SIG-M5 (cell line): ENCODE results near the gene ASAP2.
"Not testable (repeated sequence)": the region's sequence is repeated elsewhere in the genome, so short reads cannot be mapped to it uniquely, and the experiment has no call there.

Experiments
- DNase-seq: peaks from one replicate; lab custom pipeline; 2025; lab: John Stamatoyannopoulos, UW

ASAP2 gene

DNA sequence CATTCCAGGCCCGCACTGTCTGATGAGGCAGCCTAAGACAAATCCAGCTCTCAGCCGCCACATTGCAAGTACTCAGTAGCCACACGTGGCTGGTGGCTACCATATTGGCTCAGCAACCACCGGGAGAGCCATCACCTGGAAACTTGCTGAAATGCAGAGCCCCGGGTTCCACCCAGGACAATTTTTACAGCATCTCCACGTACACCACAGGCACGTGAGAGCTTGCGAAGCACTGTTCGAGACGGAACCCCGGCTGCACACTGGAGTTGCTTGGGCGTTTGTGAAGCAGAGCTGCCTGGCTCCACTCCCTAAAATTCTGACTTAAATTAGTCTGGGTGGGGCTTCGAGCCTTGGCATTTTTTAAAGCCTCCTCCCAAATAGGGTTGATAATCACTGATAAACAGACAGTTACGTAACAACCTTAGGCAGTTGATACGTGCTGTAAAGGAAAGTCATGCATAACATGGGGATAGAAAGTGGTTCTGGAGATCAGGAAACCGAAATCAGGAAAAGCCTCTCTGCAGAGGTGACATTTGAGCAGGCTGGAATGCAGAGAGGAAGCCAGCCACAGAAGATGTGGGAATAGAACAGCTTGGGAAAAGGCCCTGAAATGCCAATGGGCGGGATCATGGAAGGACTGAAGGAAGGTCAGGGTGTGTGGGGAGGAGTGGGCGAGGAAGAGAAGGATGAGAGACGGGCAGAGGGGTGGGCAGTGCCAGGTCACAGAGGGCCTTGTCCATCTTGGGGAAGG lies 6.2 kb downstream of the ASAP2 start:
- DNase-seq = no peak

DNA sequence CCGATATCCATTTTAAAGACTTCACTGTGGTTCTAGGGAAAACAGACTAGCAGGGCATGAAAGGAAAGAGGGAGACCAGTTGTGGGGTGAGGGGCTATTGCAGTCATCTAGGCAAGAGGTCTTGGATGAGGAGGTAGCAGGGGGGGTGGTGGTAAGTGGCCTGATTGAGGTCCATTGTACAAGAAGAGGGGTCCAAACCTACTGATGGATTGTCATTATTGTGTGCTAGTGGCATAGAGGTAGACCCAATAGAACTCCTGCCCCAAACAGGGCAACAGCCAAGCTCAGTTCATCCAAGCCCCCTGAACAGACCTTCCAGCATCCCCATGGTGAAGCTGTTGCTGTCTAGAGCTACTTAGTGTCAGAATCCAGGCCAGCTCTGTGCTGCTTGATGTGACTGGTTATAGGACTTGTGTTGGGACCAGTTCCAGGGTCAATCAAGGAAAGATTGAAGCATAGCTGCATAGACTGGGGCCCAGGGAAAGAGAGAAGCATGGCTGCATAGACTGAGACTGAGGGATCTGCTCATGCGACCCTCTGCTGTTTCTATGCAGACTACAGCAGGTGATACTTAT lies 7.0 kb downstream of the ASAP2 start:
- no peak for DNase-seq

DNA sequence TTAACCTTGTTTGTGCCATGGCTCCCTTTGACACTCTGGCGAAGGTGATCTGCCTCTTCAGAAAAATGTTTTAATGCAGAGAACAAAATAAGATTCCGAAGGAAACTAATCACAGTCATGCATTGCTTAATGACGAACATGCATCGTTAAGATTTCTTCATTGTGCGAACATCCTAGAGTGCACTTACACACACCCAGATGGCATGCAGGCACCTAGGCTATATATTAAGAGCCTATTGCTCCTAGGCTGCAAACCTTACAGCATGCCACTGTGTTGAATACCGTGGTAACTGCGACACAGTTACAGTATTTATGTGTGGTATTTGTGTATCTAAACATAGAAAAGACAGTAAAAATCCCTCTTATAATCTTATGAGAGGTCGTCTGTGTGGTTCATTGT lies 8.3 kb downstream of the ASAP2 start:
- no peak for DNase-seq

DNA sequence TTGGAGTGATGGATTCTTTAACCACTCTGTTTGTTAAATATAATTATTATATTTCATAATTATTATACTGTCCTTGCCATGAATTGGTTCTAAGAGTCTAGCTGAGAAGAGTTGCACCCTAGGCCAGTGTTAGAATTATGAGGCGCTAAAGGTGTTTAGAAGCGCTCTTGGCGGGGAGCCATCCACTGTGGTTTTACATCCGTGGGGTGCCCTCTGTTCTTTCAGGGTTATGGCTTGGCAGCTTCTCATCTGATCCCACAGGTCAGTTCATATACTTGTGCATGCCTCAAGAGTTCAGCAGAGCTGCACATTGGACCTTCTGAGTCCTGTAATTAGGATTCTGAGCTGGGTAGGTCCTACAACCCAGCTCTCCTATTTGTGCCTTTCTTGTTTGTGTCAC lies 9.1 kb downstream of the ASAP2 start:
- no peak for DNase-seq

DNA sequence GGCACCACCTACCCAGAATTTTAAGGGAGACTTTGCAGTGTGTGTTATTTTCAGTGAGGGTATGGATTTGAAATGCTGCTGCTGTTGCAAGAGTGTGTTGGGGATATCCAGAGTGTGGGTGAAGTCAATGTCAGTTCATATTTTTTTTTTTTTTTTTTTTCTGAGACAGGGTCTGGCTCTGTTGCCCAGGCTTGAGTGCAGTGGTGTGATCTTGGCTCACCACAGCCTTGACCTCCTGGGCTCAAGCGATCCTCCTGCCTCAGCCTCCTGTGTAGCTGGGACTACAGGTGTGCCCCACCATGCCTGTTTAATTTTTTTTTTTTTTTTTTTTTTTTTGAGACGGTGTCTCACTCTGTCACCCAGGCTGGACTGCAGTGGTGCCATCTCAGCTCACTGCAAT lies 9.5 kb downstream of the ASAP2 start:
- DNase-seq = not testable (repeated sequence)

DNA sequence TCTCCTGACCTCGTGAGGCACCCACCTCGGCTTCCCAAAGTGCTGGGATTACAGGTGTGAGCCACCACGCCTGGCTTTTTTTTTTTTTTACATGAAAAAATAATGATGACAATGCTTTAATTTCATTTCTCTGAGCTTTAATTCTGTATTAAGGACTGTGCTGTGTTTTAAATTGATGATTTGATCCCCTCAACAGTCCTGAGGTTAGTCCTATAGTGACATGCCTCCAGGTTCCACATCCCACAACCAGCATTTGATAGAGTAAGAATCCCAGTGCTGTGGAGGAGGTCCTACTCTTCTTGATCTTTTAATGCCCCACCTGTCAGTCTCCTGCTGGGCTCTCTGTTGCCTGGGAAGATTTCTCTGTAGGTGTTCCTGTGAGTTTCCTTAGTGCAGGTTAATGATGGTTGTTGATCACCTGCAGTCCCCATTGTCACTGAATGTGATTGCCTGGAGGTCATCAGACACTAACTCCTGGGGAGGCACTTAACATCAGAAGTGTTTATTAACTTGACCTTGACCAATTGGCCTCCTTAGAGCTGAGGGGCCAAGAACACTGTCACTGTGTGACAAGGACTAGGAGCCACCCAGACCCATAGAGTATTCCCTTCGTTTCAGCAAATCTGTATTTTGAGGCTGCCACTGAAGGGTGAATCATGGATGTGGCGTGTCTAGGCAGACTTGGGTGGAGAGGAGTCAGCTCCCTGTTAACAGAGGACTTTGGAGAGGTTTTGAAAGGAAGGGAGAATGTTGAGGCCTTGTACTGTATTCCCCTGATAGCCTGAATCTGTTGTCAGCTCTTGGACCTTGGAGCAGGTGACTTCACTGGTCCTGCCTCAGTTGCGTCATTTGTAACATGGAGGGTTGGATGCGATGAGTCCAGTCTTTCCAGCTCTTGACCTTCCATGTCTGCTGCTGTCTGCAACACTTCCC lies 11.5 kb downstream of the ASAP2 start:
- DNase-seq = no peak

DNA sequence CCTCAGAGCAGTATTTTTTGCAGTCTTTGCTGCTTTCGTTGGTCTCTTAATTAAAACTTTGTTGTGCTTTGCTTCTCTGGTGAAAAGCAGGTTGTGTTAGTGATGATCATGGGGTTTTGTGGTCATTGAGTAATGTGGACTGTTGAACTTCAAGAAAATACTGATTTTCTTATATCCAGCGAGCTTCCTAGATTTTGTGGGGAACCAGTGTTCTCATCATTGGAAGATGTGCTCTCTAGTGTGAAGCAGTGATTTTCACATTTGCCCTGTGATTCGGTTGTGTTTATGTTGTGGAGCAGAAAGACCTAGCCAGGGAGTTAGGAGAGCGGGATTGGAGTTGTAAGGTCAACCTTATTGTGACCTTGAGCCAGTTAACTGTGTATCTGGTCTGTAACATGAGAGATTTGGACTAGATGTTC lies 12.4 kb downstream of the ASAP2 start:
- no peak for DNase-seq

DNA sequence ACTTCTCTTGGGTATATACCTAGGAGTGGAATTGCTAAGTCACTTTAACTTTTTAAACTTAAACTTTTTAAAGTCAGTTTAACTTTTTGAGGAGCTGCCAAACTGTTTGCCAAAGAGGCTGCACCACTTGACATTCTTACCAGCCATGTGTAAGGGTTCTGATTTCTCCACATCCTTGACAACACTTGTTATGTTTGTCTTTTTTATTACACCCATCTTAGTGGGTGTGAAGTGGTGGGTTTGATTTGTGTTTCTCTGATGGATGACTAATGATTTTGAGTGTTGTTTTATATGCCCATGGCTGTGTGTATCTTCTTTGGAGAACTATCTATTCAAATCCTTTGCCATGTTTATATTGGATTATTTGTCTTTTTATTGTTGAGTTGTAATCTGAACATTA lies 13.6 kb downstream of the ASAP2 start:
- DNase-seq = no peak

DNA sequence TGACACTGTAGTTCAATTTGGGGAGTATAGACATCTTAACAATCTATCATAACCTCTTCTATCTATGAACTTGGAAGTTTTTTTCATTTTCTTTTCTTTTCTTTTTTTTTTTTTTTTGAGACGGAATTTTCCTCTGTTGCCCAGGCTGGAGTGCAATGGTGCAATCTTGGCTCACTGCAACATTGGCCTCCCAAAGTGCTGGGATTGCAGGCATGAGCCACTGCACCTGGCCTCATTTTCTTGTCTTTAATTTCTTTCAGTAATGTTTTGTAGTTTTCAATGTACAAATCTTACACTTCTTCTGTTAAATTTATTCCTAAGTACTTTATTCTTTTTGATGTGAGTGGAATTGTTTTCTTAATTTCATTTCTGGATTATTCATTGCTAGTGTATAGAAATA lies 14.6 kb downstream of the ASAP2 start:
- no peak for DNase-seq

DNA sequence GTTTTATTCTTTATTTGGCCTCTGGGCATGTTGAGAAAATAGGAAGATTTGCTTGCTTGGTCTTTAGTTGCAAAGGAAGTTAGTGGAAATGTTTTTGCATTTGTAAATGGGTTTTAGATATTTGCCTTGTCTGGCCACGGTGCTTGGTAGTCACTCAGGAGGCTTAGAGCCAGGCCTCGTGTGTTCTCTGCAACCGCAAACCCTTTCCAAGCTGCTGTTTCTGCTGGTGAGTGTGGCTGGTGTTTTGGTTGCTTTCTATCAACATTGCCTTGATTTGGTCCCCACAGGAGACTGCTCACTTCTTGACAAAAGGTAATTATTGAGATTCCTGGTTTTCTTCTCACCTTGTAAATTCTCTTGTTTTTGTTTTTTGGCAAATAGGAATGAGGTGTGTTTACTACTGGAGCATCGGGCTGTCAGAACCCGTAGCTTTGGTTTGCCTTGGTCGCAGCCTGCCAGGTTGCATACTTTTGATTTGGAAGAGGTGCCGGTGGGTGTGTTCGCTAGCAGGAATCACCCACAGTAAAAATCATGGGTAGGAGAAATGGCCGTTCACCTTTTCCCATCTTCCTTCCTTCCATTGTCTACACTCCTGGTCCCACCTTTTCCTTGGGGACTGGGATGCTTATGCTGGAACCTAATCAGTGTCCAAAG lies 15.8 kb downstream of the ASAP2 start:
- DNase-seq = no peak

DNA sequence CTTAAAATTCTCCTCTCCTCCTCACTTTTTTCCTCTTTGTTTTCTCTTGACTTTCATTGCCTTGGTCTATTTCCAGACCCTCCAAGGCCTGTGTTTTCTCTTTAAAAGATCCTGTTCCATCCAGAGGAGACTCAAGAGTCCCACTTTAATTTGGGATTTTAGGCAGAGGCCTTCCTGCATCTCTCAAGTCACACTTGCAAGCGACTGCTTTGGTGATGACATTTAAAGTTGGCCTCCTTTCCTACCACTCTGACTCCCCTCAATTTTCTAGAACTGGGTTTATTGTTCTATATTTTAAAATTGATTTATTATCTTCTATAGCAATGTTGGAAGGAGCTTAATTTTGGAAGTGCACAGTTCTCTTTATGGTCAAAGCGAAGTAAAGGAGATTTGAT lies 16.3 kb downstream of the ASAP2 start:
- DNase-seq = no peak

DNA sequence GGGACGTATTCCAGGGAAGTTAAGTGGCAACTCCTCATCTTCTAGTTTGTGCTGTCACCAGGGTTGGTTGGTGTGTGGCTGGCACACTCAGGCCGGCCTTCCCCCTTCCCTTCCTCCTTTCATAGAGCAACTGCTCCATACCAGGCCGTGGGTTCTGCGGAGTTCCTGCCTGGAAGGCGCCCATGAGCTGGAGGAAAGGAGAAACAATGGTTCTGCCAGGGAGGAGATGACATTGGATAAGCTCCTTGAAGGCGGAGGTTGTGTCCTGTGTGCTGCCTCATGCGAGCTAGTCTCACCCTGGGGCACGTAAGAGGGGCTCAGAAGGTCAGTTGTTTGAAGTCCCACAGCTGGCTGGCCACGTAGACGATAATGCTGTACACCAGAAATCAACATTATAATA lies 19.2 kb downstream of the ASAP2 start:
- no peak for DNase-seq

DNA sequence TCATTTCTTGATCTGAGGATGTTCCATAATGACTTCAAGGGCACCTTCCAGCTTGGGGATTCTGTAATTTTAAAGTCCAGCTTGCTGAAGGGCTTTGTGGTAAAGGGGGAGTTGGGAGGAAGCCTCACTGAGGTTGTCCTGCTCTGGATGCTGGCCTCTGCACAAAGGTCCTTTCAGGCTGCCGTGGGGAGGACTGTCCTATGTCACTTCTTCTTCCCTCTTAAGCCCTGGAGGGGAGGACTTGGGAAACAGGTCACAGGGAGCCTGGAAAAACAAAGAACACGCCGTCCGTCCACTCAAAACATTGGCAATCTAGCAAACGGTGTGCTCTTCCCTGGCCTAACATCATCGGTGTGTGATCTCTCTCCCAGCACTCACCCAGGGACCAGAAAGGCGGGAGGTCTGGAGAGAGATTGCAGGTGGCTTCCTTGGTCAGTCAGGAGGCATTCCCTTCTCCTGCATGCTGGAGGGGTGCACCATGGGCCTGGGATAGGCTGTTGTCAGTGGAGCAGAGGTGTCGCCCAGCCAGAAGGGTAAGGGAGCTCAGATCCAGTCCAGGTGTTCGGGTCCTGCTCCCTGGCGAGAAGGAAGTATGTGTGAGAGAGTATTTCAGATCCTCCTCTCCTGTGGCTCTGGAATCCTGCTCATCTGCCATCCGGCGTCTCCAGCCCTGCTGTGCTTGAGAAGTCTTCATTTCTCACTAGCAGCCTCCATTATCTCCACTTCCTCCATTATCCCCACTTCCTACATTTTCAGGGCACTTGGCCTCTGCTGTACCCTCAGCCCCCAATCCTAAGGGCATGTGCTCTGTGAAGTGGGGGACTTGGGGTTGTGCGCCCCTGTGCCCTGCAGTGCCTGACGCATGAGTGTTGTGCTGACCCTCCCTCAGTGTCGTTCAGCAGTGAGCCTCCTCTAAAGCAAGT lies 20.1 kb downstream of the ASAP2 start:
- no peak for DNase-seq

DNA sequence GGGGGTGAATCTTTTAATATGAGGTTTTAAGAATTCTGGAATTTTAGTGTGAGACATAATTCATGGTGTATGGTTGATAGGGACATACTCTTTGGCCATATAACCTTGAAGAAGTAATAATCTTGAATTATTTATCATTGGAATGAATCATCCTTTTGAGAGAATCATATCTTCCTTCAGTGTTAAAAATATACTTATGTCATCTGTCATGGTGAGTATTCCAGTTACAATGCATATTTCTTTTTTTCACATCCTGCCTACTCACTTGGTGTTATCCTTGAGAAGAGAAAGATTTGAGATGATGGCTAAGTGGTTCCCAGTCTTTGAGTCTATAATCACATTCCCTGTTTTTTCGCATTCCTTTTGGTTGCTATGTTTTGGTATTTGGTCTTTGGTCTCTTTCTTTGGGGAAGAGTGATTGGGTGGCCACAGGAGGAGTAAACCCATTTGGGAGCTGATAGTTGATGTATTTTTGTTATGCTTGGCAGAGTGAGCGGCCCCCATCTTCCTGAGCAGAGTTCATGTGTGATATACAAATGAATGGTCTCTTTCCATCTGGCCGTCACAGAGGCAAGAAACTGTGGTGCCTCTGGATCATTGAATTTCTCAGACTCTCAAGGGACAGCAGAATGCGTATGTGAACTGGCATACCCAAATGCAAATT lies 21.6 kb downstream of the ASAP2 start:
- DNase-seq = no peak

DNA sequence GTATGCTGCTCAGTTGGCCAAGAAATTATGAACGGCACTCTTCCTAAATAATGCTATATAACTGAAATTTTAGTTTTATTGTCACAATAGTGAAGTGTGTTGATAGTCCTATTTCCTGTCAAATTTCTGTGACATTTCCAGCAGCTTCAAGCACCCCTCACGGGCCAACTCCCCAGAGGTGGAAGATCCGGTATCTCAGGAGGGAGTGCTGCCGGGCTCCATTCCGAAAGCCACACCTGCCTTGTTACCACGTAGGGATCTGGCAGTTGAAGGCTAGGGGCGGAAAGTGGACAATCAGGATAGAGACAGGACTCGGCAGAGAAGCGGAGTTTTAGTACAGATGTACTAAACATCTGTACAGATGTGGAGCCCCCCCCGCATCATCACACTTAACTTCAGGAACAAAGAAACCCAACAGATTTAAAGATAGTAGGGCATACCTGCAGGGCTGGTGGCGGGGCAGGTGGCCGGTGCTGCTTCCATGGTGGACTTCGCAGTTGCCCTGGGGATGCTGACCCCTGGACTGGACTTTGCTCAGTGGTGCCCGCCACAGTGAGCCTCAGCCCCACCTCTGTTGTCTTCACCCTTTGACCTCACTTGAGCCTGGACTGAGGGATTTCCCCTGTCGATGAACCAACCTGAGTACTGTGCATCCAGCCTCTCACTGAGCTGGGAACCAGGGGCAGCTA lies 22.3 kb downstream of the ASAP2 start:
- DNase-seq = no peak

DNA sequence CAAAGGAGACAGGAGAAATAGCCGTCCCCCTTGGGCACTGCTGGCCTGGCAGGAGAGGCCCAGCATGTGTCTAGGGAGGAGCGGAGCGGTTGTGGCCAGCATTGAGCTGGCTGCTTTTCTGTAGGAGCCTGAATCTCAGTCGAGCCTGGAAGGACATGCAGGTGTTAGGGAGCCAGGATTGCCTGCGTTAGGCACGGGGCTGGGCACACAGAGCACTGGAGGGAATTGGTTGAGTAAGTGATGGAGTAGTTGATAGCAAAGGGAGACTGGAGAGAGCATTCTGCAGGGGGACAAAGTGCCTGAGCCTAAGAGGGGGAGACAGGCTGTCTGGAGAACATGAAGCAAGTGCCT lies 22.8 kb downstream of the ASAP2 start:
- DNase-seq = no peak

DNA sequence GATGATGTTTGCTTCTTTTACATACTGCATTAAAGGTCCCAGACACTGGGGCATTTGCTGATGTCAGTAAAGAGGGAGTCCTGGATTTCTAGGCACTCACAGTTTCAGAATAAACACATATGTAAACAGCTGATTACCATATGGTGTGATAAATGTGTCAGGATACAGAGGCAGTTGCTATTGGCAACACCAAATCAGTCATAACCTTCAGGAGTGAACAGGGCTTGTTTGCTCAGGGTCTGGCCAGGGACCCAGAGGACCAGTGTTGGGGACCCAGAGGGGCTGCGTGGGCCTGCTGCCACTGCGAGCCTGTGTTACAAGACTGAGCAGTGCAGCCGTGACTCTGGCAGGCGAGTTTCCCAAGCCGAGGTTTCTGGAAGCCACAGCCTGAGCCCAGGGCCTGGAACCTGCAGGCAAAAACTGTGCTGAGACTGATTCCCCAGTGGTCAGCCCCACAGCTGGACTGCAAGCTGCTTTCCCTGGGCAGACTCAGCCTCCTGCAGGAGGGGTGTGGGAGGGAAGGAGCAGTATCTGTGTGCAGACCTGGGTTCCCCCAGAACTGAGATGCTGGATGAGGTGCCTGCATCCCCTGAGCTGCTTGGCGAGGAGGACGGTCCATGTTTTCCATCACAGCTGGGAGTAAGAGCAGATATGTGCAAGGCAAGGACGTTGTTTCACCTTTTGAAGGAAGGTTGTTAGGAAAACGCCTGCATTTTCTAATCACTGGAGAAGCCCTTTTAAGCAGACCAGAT lies 23.6 kb downstream of the ASAP2 start:
- no peak for DNase-seq

DNA sequence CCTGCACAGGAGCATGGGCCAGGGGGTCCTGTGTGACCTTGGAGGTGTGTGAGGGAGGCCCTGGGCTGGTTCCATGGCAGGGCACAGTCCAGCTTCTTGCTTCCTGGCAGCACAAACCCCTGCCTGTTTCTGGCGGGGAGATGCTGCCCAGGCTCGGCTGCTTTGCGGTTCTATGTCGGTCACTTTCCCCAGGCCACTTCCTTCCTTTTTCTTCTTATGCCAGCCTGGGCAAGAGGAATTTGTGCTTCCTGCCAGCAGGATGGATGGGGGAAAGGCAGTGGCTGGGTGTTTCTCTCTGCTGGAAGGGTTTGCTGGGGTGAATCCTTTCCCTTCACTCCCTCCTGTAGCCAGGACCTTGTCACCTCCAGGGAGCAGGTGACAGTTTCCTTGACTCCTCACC lies 24.3 kb downstream of the ASAP2 start:
- DNase-seq = no peak

DNA sequence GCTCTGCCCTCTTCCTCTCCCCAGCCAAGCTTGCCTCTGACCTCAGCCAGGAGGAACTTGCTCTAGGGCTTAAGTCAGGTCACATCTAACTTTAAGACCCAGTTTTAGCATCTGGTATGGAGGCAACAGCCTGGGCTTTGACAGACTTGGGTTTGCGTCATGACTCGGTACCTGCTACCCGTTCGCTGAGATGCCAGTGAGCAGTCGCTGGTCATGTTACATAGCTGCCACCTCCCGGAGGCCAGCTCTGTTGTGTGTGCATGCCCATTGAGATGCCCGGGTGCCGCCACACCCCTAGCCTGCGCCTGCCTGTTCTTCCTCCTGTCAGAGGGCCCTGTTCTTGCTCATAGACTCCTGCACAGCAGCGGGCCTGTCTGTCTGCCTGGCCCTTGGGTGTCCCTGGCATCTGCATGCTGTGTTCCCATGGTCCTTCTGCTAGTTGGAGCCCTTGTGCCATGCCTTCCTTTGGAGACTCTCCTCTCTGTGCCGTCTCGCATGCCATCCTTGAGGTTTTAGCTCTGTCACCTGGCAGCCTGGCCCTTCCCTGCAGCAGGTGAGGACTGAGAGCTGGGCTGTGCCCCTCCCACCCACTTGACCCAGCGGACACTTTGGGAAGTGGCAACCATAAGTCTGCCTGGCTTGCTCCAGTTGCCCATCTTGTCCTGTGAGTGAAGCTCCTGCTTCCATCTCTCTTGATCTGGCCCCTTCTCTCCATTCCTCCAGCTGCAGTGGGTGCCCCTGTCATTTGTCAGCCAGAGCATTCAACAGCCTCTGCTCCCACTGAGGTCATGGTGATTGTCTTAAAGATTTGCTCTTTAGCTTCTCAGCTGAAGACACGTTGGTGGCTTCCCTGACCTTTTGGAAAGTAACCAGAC lies 24.9 kb downstream of the ASAP2 start:
- DNase-seq = no peak
